Fibroblast of skin of right quadriceps (primary cell): ENCODE data around the gene SLC39A11.

Experiments used
- DNase-seq: peaks from one replicate; pipeline ENCODE4 v3.0.0-alpha.2; 2013

Gene SLC39A11

GRCh38 chr17:72971226-72971880 is 121.1 kb downstream of the SLC39A11 start:
- no peak for DNase-seq

GRCh38 chr17:72970797-72971196 is 121.7 kb downstream of the SLC39A11 start:
- DNase-seq = no peak

GRCh38 chr17:72970246-72970645 is 122.2 kb downstream of the SLC39A11 start:
- no peak for DNase-seq

- no peak for DNase-seq
Observed at GRCh38 chr17:72969293-72969906, 123.1 kb downstream of the SLC39A11 start.

GRCh38 chr17:72968798-72969197 is 123.7 kb downstream of the SLC39A11 start:
- no peak for DNase-seq

- no peak for DNase-seq
Observed at GRCh38 chr17:72967977-72968585, 124.4 kb downstream of the SLC39A11 start.

- DNase-seq = no peak
Observed at GRCh38 chr17:72967277-72967970, 125.1 kb downstream of the SLC39A11 start.

GRCh38 chr17:72962106-72962505 is 130.4 kb downstream of the SLC39A11 start:
- DNase-seq = no peak

GRCh38 chr17:72955391-72956140 is 136.9 kb downstream of the SLC39A11 start:
- DNase-seq = no peak

GRCh38 chr17:72954579-72954978 is 137.9 kb downstream of the SLC39A11 start:
- no peak for DNase-seq

GRCh38 chr17:72953621-72954020 is 138.9 kb downstream of the SLC39A11 start:
- DNase-seq = no peak

- DNase-seq = no peak
Observed at GRCh38 chr17:72952641-72953315, 139.7 kb downstream of the SLC39A11 start.

GRCh38 chr17:72952220-72952619 is 140.3 kb downstream of the SLC39A11 start:
- no peak for DNase-seq

GRCh38 chr17:72950242-72950931 is 142.1 kb downstream of the SLC39A11 start:
- DNase-seq = peak; percentile 19

- DNase-seq = no peak
Observed at GRCh38 chr17:72948115-72948514, 144.4 kb downstream of the SLC39A11 start.

GRCh38 chr17:72947475-72947874 is 145.0 kb downstream of the SLC39A11 start:
- DNase-seq = no peak

GRCh38 chr17:72946696-72947095 is 145.8 kb downstream of the SLC39A11 start:
- no peak for DNase-seq

GRCh38 chr17:72946156-72946555 is 146.3 kb downstream of the SLC39A11 start:
- no peak for DNase-seq

- DNase-seq = no peak
Observed at GRCh38 chr17:72945473-72945872, 147.0 kb downstream of the SLC39A11 start.

- DNase-seq = no peak
Observed at GRCh38 chr17:72943826-72944689, 148.4 kb downstream of the SLC39A11 start.

GRCh38 chr17:72942579-72942978 is 149.9 kb downstream of the SLC39A11 start:
- peak; percentile 14 for DNase-seq
